ENCODE data around the gene LRBA. TPM values are rescaled to one million over a fixed set of nuclear protein-coding genes. Genes with fewer than 3 reads are reported as not detected.

Gene LRBA
- total and polyA plus RNA-seq, 4 donors, result 8.2 to 69.8 (median 32.8) TPM

- H3K27me3 ChIP-seq (ENCODE audit: control insufficient read depth in 4 of 4, insufficient read depth in 4 of 4, low read length in 3 of 4), result no peaks in the 10 kb centered on the region
- no peak for DNase-seq (ENCODE audit: low spot score)
- TF ChIP-seq JUND (IDR thresholded peaks at IDR 0.05) (no peak), EGR1 (IDR thresholded peaks at IDR 0.05; ENCODE audit: low read depth in 2 of 2) (no peak), FOXA1 (IDR thresholded peaks at IDR 0.05) (no peak), GABPA (IDR thresholded peaks at IDR 0.05 in 1 of 2, conservative IDR thresholded peaks at IDR 0.05 in 1 of 2) (no peak), RAD21 (IDR thresholded peaks at IDR 0.05) (no peak), SP1 (IDR thresholded peaks at IDR 0.05) (no peak), FOXA2 (IDR thresholded peaks at IDR 0.05) (no peak), TAF1 (conservative IDR thresholded peaks at IDR 0.05) (no peak), ZBTB33 (IDR thresholded peaks at IDR 0.05) (no peak)
- TF ChIP-seq, protein P1, sequence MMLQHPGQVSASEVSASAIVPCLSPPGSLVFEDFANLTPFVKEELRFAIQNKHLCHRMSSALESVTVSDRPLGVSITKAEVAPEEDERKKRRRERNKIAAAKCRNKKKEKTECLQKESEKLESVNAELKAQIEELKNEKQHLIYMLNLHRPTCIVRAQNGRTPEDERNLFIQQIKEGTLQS (IDR thresholded peaks at IDR 0.05), result no peak
- H3K27ac ChIP-seq (ENCODE audit: low read depth in 1 of 2, low read length in 2 of 2), result no peak overlapping the region
- peaks cover 0 to 1% (median 0%) of the 10 kb centered on the region in 4 donors for H3K36me3 ChIP-seq (ENCODE audit: control insufficient read depth in 4 of 4, insufficient read depth in 3 of 4, low read depth in 1 of 4, low read length in 3 of 4)
- no peak overlapping the region for H3K9ac ChIP-seq (ENCODE audit: low read depth in 1 of 2, low read length in 2 of 2)
- no peak overlapping the region for H3K4me3 ChIP-seq (ENCODE audit: low read depth in 1 of 3, low read length in 3 of 3)
- no peaks in the 10 kb centered on the region for H3K9me3 ChIP-seq (ENCODE audit: control insufficient read depth in 4 of 4, low read length in 3 of 4)
- 92% methylated on average over 2 of the region's 2 CpGs for WGBS
- H3K4me1 ChIP-seq (ENCODE audit: control insufficient read depth in 4 of 4, insufficient read depth in 4 of 4, low read length in 3 of 4), result no peaks in the 10 kb centered on the region
Measured at GRCh38 chr4:150656891-150657290, 358.2 kb downstream of the LRBA start.

- H3K4me3 ChIP-seq (ENCODE audit: low read depth in 1 of 3, low read length in 3 of 3), result no peak overlapping the region
- H3K9me3 ChIP-seq (ENCODE audit: control insufficient read depth in 4 of 4, low read length in 3 of 4), result no peaks in the 10 kb centered on the region
- WGBS, result 93% methylated on average over 1 of the region's 1 CpG
- H3K27me3 ChIP-seq (ENCODE audit: control insufficient read depth in 4 of 4, insufficient read depth in 4 of 4, low read length in 3 of 4), result no peaks in the 10 kb centered on the region
- no peak for DNase-seq (ENCODE audit: low spot score)
- no peak overlapping the region for H3K27ac ChIP-seq (ENCODE audit: low read depth in 1 of 2, low read length in 2 of 2)
- H3K36me3 ChIP-seq (ENCODE audit: control insufficient read depth in 4 of 4, insufficient read depth in 3 of 4, low read depth in 1 of 4, low read length in 3 of 4), result peaks cover 0 to 1% (median 0%) of the 10 kb centered on the region in 4 donors
- H3K9ac ChIP-seq (ENCODE audit: low read depth in 1 of 2, low read length in 2 of 2), result no peak overlapping the region
- TF ChIP-seq SP1 (IDR thresholded peaks at IDR 0.05) (no peak), FOXA1 (IDR thresholded peaks at IDR 0.05) (no peak)
- H3K4me1 ChIP-seq (ENCODE audit: control insufficient read depth in 4 of 4, insufficient read depth in 4 of 4, low read length in 3 of 4), result no peaks in the 10 kb centered on the region
Measured at GRCh38 chr4:150650751-150651150, 364.3 kb downstream of the LRBA start.

GRCh38 chr4:150648123-150648522 is 367.0 kb downstream of the LRBA start:
- no peak overlapping the region for H3K4me3 ChIP-seq (ENCODE audit: low read depth in 1 of 3, low read length in 3 of 3)
- 96% methylated on average over 3 of the region's 3 CpGs for WGBS
- H3K27ac ChIP-seq (ENCODE audit: low read depth in 1 of 2, low read length in 2 of 2), result no peak overlapping the region
- H3K4me1 ChIP-seq (ENCODE audit: control insufficient read depth in 4 of 4, insufficient read depth in 4 of 4, low read length in 3 of 4), result no peaks in the 10 kb centered on the region
- H3K9ac ChIP-seq (ENCODE audit: low read depth in 1 of 2, low read length in 2 of 2), result no peak overlapping the region
- no peak for DNase-seq (ENCODE audit: low spot score)
- no peaks in the 10 kb centered on the region for H3K27me3 ChIP-seq (ENCODE audit: control insufficient read depth in 4 of 4, insufficient read depth in 4 of 4, low read length in 3 of 4)
- TF ChIP-seq FOXA1 (IDR thresholded peaks at IDR 0.05) (no peak), JUND (IDR thresholded peaks at IDR 0.05) (no peak), YY1 (IDR thresholded peaks at IDR 0.05) (no peak), ZBTB33 (IDR thresholded peaks at IDR 0.05) (no peak), RXRA (IDR thresholded peaks at IDR 0.05) (no peak), RAD21 (IDR thresholded peaks at IDR 0.05) (no peak), GABPA (IDR thresholded peaks at IDR 0.05 in 1 of 2, conservative IDR thresholded peaks at IDR 0.05 in 1 of 2) (no peak), HNF4G (IDR thresholded peaks at IDR 0.05) (no peak), SP1 (IDR thresholded peaks at IDR 0.05) (no peak), HNF4A (conservative IDR thresholded peaks at IDR 0.05) (no peak), EGR1 (IDR thresholded peaks at IDR 0.05; ENCODE audit: low read depth in 2 of 2) (no peak), CTCF (IDR thresholded peaks at IDR 0.05; ENCODE audit: low read depth, low read length, missing input control) (no peak), FOXA2 (IDR thresholded peaks at IDR 0.05) (no peak), TAF1 (conservative IDR thresholded peaks at IDR 0.05) (no peak)
- TF ChIP-seq, protein P2, sequence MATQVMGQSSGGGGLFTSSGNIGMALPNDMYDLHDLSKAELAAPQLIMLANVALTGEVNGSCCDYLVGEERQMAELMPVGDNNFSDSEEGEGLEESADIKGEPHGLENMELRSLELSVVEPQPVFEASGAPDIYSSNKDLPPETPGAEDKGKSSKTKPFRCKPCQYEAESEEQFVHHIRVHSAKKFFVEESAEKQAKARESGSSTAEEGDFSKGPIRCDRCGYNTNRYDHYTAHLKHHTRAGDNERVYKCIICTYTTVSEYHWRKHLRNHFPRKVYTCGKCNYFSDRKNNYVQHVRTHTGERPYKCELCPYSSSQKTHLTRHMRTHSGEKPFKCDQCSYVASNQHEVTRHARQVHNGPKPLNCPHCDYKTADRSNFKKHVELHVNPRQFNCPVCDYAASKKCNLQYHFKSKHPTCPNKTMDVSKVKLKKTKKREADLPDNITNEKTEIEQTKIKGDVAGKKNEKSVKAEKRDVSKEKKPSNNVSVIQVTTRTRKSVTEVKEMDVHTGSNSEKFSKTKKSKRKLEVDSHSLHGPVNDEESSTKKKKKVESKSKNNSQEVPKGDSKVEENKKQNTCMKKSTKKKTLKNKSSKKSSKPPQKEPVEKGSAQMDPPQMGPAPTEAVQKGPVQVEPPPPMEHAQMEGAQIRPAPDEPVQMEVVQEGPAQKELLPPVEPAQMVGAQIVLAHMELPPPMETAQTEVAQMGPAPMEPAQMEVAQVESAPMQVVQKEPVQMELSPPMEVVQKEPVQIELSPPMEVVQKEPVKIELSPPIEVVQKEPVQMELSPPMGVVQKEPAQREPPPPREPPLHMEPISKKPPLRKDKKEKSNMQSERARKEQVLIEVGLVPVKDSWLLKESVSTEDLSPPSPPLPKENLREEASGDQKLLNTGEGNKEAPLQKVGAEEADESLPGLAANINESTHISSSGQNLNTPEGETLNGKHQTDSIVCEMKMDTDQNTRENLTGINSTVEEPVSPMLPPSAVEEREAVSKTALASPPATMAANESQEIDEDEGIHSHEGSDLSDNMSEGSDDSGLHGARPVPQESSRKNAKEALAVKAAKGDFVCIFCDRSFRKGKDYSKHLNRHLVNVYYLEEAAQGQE (IDR thresholded peaks at IDR 0.05), result no peak
- TF ChIP-seq, protein P1 (IDR thresholded peaks at IDR 0.05), result no peak
- TF ChIP-seq, protein P3, sequence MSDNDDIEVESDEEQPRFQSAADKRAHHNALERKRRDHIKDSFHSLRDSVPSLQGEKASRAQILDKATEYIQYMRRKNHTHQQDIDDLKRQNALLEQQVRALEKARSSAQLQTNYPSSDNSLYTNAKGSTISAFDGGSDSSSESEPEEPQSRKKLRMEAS (IDR thresholded peaks at IDR 0.05), result no peak
- H3K36me3 ChIP-seq (ENCODE audit: control insufficient read depth in 4 of 4, insufficient read depth in 3 of 4, low read depth in 1 of 4, low read length in 3 of 4), result no peaks in the 10 kb centered on the region
- no peaks in the 10 kb centered on the region for H3K9me3 ChIP-seq (ENCODE audit: control insufficient read depth in 4 of 4, low read length in 3 of 4)

Data from liver (tissue), 9 donors.